NCI-H446 treated with DMSO at 0.1 percent for 48 hours (cell line): ENCODE results near the gene ZNF69.
"Not testable (repeated sequence)": the region's sequence is repeated elsewhere in the genome, so short reads cannot be mapped to it uniquely, and the experiment has no call there.

Experiments used
- DNase-seq: peaks from one replicate; lab custom pipeline; 2025; lab: John Stamatoyannopoulos, UW

The ZNF69 gene

GRCh38 chr19:11894851-11895250, 7.3 kb downstream of the ZNF69 start:
- no peak for DNase-seq

GRCh38 chr19:11902228-11902627, 14.6 kb downstream of the ZNF69 start:
- no peak for DNase-seq

- DNase-seq = no peak
These were observed 18.3 kb downstream of the ZNF69 start for GRCh38 chr19:11905928-11906327.

GRCh38 chr19:11911937-11912336, 24.4 kb downstream of the ZNF69 start:
- DNase-seq = not testable (repeated sequence)

- DNase-seq = not testable (repeated sequence)
These were observed 27.0 kb downstream of the ZNF69 start for GRCh38 chr19:11914417-11915051.

GRCh38 chr19:11921852-11922495, 34.4 kb downstream of the ZNF69 start:
- DNase-seq = no peak

- DNase-seq = peak; percentile 91
These were observed 37.5 kb downstream of the ZNF69 start, which contains the start of gene ZNF700 for GRCh38 chr19:11924886-11925650. TSS of gene ZNF700 (plus strand) at chr19:11925107. CDS start at chr19:11925211, 104 bp downstream.

- not testable (repeated sequence) for DNase-seq
These were observed 38.1 kb downstream of the ZNF69 start for GRCh38 chr19:11925651-11926187.

- no peak for DNase-seq
These were observed 39.6 kb downstream of the ZNF69 start for GRCh38 chr19:11927227-11927626.

- DNase-seq = no peak
These were observed 43.5 kb downstream of the ZNF69 start for GRCh38 chr19:11931051-11931450.

- DNase-seq = no peak
These were observed 43.9 kb downstream of the ZNF69 start for GRCh38 chr19:11931513-11931912.

- not testable (repeated sequence) for DNase-seq
These were observed 48.2 kb downstream of the ZNF69 start for GRCh38 chr19:11935829-11936228.

GRCh38 chr19:11938383-11938782, 50.8 kb downstream of the ZNF69 start:
- DNase-seq = not testable (repeated sequence)

GRCh38 chr19:11941361-11941887, 53.8 kb downstream of the ZNF69 start:
- not testable (repeated sequence) for DNase-seq

- DNase-seq = no peak
These were observed 54.6 kb downstream of the ZNF69 start for GRCh38 chr19:11942008-11942842.

- DNase-seq = no peak
These were observed 55.2 kb downstream of the ZNF69 start for GRCh38 chr19:11942843-11943108.

- DNase-seq = no peak
These were observed 57.1 kb downstream of the ZNF69 start for GRCh38 chr19:11944656-11945055.

GRCh38 chr19:11948646-11949045, 61.1 kb downstream of the ZNF69 start:
- DNase-seq = no peak

GRCh38 chr19:11949201-11949600, 61.6 kb downstream of the ZNF69 start:
- no peak for DNase-seq

GRCh38 chr19:11949614-11950080, 62.1 kb downstream of the ZNF69 start:
- DNase-seq = not testable (repeated sequence)

GRCh38 chr19:11950312-11950711, 62.7 kb downstream of the ZNF69 start:
- DNase-seq = no peak
